UCSD-AML1 (cell line): ENCODE measurements around the gene CLDN24.

Source experiments
- DNase-seq: peaks from one replicate; lab custom pipeline; 2025; ENCODE audit not compliant: unreplicated experiment; lab: John Stamatoyannopoulos, UW

Gene CLDN24

DNA sequence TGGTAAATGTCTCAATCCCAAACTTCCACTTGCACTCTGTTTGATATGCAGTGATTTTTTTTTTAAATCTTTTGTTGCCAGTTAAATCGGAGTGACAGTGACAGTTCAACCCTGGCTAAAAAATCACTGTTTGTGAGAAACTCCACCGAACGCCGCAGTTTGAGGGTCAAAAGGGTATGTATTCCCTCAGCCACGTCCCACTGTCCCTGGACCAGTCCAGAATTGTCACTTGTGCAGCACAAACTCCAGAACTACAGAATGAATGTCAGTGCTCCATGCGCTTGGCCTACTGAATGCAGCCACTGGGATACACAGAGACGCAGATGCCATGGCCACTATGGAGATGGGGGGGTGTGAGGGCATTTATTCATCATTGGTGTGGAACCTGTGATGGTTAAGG is 36.3 kb downstream of the CLDN24 start:
- no peak for DNase-seq

GRCh38 chr4:183284965-183285364 is 37.3 kb downstream of the CLDN24 start:
- no peak for DNase-seq

DNA sequence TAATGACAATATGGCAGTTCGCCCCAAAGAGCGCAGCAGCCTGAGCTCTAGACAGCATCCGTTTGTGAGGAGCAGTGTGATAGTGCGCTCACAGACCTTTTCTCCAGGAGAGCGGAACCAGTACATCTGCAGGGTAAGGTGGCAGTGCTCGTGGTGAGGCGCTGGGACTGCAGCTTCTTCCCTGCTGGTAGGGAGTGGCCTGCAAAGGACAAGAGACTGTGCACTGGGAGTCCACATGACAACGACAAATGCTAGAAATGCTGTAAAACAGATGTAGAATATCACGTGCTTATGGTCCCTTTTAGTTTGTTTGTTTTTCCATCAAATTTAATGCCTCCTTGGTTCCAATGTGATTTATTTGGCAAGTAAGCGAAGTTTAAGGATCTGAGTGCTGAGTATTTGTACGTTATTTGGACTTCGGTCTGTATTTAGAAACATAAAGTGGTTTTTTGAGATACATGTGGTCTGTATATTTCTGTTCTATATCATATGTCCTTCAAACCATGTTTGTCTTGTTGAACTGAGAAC is 37.9 kb downstream of the CLDN24 start:
- DNase-seq = no peak

- DNase-seq = no peak
Measured at GRCh38 chr4:183276106-183276505, 46.1 kb downstream of the CLDN24 start.

GRCh38 chr4:183272384-183272783 is 49.8 kb downstream of the CLDN24 start:
- no peak for DNase-seq
